Measurements from ENCODE around the gene CFDP1.

CFDP1 gene

GRCh38 chr16:75364286-75364791 is 69.0 kb downstream of the CFDP1 start:
- no peak for DNase-seq

GRCh38 chr16:75362846-75363245 is 70.5 kb downstream of the CFDP1 start:
- no peak for DNase-seq

GRCh38 chr16:75361936-75362335 is 71.4 kb downstream of the CFDP1 start:
- DNase-seq = no peak

GRCh38 chr16:75354170-75354569 is 79.1 kb downstream of the CFDP1 start:
- no peak for DNase-seq

GRCh38 chr16:75351183-75351582 is 82.1 kb downstream of the CFDP1 start:
- DNase-seq = peak; percentile 75

- DNase-seq = no peak
Observed at GRCh38 chr16:75345711-75346110, 87.6 kb downstream of the CFDP1 start.

- no peak for DNase-seq
Observed at GRCh38 chr16:75343941-75344340, 89.4 kb downstream of the CFDP1 start.

- no peak for DNase-seq
Observed at GRCh38 chr16:75343286-75343685, 90.0 kb downstream of the CFDP1 start.

- DNase-seq = peak; percentile 43
Observed at GRCh38 chr16:75342308-75342811, 90.9 kb downstream of the CFDP1 start.

- peak; percentile 42 for DNase-seq
Observed at GRCh38 chr16:75341564-75342307, 91.6 kb downstream of the CFDP1 start.

GRCh38 chr16:75340741-75341491 is 92.4 kb downstream of the CFDP1 start:
- DNase-seq = peak; percentile 31

- no peak for DNase-seq
Observed at GRCh38 chr16:75337430-75337829, 95.9 kb downstream of the CFDP1 start.

- DNase-seq = no peak
Observed at GRCh38 chr16:75336521-75336920, 96.8 kb downstream of the CFDP1 start.

- no peak for DNase-seq
Observed at GRCh38 chr16:75333721-75334163, 99.6 kb downstream of the CFDP1 start.

GRCh38 chr16:75329943-75330342 is 103.4 kb downstream of the CFDP1 start:
- no peak for DNase-seq

- DNase-seq = no peak
Observed at GRCh38 chr16:75326333-75326732, 107.0 kb downstream of the CFDP1 start.

- no peak for DNase-seq
Observed at GRCh38 chr16:75323933-75324332, 109.4 kb downstream of the CFDP1 start.

GRCh38 chr16:75323198-75323597 is 110.1 kb downstream of the CFDP1 start:
- DNase-seq = no peak

- DNase-seq = peak; percentile 66
Observed at GRCh38 chr16:75322740-75323139, 110.6 kb downstream of the CFDP1 start.

GRCh38 chr16:75320435-75320834 is 112.9 kb downstream of the CFDP1 start:
- no peak for DNase-seq

- peak; percentile 93 for DNase-seq
Observed at GRCh38 chr16:75319513-75320411, 113.5 kb downstream of the CFDP1 start.

GRCh38 chr16:75318737-75319136 is 114.6 kb downstream of the CFDP1 start:
- DNase-seq = no peak

GRCh38 chr16:75317532-75317931 is 115.8 kb downstream of the CFDP1 start:
- DNase-seq = no peak

Data from fibroblast of upper back skin (primary cell).